DMS114 treated with DMSO at 0.1 percent for 48 hours (cell line): ENCODE results near the gene SYT1.
"Not testable (repeated sequence)": the region's sequence is repeated elsewhere in the genome, so short reads cannot be mapped to it uniquely, and the experiment has no call there.

Experiments used
- DNase-seq: peaks from one replicate; lab custom pipeline; 2025; ENCODE audit not compliant: unreplicated experiment; lab: John Stamatoyannopoulos, UW

SYT1 gene

DNA sequence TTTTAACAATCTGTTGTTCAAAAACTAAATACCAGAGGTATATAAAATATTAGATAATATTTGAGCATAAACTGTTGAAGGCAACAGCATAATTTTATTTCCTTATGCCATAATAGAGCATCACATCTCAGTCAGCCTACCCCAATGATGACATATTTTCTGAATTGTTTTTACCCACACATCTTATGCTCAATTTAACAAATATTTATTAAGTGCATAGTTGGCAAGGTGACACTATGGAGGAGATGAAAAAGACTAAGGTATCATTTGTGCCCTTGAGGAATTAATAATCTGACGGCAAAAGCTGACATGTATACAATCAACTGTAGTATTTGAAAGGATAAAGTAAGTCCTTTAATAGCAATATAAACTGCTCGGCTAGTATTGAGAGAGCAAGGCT lies 102.4 kb downstream of the SYT1 start:
- no peak for DNase-seq

DNA sequence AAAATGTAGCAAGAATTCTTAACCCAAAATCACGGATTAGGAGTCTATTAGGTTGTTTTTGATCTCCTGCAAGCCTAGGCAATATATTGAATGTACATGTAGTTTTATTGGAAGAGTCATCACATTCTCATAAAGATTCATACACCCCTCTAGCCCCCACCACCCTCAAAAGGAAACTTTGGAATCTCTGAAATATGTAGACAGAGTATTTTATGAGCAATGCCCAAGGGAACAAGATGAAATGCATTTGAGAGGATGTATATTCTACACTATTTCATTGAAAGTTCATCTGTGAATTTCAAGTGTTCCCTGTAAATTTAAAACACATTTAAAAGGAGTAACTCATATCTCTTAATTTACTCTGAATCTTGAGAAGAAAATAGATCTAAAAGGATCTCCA lies 103.7 kb downstream of the SYT1 start:
- DNase-seq, result no peak

DNA sequence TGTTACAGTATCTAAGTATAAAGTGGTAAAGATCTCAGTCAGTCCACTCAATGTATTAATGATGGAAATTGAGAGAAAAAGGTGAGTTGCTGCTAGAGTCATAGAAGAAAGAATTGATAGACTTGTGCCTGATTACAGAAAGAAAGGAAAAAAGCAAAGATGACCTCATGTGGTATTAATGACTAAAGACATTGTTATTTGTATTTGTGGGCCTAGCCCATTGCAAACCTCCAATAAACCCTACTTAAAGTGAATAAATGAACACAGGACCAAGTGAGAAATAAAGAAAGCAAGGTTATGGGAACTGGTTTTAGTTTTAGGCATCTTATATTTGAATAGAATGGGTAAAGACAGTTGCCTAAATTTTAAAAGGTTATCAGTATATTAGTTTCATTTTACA lies 105.5 kb downstream of the SYT1 start:
- no peak for DNase-seq

DNA sequence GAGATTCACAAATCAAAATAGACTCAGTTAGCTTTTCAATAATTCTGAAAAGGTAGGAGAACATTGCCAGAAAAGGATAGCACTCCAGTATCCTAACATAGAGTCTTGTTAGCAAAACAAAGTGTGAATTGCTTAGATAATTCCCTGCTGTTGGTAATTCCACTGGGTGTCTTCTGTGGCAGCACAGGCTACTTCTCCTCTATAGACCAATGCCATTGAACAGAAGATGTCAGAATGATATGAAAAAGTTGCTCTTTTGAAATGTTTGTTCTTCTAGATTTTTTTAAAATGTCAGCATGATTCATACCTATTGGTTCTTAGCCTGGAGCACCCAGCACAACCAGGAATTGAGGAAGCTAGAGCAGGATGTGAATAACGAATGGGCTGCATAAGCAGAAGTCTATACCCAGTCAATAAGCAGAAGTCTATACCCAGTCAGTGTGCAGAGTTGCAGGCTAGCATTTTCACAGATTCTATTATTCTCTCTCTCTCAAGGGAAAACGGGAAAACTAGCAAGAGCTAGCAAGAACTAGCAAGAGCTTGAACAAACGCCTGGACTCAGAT lies 112.8 kb downstream of the SYT1 start:
- no peak for DNase-seq

DNA sequence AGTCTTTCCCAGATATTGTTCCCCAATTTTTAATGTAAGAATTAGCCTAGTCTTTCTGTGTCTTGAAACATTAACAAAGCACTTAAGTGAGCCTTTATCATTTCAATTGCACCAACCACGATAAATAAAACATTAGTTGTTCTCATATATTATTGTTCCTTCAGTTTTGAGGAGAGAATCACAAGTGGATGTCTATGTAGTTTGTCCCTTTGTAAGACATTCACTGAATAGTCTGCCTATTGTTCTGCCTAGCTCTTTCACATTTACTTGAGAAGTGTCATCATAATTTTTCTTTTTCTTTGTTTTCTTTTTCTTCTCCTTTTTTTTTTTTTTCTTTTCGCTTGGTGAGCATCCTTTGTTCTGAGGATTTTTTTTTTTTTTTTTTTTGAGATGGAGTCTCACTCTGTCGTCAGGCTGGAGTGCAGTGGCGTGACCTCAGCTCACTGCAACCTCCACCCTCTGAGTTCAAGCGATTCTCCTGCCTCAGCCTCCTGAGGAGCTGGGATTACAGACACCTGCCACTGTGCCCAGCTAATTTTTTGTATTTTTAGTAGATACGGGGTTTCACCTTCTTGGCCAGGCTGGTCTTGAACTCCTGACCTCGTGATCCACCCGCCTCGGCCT lies 129.7 kb downstream of the SYT1 start:
- no peak for DNase-seq

DNA sequence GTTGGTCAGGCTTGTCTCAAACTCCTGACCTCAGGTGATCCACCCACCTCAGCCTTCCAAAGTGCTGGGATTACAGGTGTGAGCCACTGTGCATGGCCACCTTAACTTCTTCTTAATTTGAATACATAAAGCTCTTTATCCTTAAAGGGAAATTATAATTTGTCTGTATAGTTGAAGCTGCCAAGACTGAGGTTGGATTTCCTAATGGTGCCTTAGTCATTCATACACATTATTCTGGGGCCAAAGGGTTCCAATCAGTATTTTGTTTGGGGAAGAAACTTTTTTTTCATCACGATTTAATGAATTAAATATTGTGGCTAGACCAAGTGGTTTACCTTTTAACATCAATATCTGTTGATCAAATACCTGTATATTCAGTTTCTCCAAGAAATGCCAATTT lies 135.9 kb downstream of the SYT1 start:
- no peak for DNase-seq

DNA sequence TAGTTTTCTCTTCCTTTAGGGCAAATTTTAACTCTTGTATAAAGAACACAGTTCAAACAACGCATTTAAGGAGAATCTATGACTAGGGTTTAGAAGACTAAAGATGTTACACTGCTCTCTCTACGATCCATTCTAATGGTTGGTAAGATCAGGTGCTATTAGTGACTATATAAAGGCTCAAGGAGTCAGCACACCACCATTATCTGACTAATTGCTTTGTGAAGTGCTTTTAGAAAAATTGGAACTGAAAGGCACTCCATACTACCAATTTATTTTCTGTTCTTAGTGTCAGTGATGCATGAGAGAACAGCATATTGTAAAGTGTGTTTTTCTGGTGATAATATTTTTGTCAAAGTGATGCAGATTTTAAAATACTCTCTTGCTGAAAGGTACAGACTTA lies 136.8 kb downstream of the SYT1 start:
- DNase-seq, result no peak

DNA sequence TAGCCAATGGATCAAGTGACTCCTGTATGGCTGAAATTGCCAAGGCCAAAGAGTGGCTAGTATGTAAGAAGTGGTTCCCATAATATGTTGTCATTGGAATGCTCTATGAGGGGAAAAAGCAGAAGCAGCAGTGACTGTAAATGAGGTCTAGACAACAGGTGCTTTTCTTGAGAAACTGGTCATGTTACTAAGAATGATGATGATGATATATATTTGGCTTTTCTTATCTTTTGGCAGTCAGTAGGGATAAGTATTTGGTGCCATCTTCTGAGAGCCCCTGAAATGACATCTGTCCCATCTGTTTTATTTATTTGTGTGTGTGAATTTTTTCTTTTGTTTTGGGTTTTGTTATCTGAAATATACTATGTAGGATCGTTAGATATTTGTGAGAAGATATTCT lies 141.7 kb downstream of the SYT1 start:
- DNase-seq, result no peak

DNA sequence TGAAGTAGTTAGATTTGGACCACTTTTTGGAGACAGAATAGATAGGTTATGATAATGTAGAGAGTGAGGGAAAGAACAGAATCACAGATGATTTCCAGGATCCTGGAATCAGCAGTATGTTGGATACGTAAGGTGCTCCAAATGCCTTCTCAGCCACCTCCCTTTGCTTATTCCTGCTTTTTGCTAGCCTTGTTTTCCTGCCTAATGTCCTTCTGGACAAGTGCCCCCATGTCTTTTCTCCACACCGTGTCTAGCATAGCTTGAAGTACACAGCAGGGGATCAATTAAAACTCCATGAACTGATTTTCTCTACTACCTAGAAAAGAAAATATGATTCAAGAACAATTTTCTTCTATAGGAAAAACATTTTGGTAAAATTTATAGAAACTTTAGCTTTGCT lies 144.0 kb downstream of the SYT1 start:
- no peak for DNase-seq

DNA sequence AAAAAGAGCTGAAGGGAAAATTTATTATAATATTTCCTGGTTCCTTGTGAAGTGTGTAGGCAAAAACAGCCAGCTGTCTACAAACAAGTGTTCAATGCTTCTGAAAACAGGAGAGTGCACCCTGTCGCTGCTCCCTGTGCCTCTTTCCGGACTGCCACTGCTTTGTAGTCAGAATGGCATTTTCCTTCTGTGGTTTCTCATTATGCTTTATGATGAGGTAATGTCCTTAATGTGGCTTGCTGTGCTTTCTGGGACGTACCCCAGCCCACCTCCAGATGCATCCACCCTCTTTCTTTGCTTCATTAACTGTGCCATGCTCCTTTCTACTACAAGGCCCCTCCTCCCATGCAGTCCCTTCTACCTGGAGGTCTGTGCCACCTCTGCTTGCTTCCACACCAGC lies 148.1 kb downstream of the SYT1 start:
- DNase-seq, result no peak

DNA sequence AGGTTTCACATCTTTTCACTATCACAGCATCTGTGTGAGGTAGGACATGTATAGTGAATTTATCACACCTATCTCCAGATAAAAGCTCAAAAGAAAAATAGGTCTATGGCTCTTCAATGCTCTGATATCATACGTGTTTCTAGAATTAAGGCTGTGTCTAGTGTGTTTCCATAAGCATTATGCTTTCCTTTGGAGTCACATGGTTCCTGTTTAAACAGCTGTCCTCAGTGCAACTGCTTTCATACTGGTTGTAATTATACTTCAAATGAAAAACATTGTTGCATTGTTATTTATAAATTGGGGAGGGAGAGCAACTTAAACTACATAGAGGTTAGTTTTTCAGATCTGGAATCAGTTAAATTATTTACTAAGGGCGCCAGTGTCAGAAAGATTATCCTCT lies 151.6 kb downstream of the SYT1 start:
- DNase-seq, result no peak

DNA sequence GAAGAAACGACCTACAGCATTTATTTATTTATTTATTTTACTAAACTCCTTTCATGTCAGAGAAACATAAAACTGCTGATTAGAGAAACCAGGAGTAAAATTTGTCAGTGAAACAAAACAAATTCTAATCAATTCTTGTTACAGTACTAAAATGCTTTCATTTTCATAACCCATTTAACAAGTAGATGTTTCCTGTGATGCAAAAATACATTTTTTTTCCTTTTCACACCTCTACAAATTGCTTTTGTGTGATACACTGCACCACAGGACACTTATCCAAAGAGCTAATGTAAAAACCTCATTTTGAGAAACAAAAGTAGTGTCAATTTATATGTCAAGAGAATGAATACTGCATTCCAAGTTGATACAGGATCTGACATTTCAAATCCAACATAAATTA lies 155.1 kb downstream of the SYT1 start:
- no peak for DNase-seq

DNA sequence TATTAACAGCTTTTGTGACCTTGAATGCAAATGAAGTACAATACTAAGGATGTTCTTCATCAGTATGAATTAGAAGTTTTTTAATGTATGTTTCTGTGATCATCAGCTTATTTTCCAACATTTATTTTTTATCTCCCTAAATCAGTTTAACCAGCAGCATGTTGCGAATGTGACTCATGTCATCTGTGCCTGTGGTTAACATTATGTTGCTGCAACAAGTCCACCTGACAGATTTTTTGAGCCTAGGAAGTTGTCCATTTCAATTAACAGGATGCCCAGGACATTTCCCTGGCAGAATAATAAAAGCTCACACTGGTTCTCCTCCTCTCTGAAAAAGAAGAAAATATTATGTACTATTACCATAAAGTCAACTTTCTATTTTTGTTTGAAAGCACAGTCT lies 155.5 kb downstream of the SYT1 start:
- DNase-seq, result no peak

DNA sequence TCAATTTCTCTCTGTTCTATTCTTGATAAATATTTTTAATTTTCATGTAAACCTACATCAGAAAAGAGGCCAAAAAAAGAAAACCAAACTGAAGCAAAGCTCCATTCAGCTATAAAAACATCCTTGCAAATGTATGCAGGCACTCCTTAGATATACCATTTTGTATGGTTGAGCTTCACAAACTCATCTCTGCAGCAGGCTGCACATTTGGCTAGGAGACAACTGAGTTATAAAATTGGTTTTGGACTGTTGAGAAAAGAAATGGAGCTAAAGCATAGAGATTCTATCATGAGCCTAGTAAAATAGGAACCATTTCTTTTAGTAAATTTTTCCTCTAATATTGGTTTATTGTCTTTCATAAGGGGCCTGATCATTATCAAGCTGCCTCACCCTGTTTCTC lies 156.4 kb downstream of the SYT1 start:
- DNase-seq, result no peak

DNA sequence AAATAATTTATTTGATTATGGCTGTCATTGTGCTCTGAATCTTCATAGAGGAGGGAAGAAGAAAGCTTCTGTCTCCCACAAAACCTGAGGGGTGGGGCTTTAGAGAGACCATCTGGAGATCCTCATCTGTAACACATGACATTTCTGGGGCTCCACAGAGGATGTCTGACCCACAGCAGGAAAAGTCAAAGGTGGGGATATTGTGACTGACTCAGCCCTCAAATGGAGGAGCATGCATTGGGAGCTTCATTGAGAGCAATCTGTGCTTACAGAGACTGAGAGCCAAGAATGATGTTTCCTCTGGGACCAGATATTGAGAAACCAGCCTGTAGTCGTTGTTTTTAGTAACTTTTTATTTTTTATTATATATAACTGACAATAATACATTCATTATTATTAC lies 158.7 kb downstream of the SYT1 start:
- DNase-seq, result no peak

DNA sequence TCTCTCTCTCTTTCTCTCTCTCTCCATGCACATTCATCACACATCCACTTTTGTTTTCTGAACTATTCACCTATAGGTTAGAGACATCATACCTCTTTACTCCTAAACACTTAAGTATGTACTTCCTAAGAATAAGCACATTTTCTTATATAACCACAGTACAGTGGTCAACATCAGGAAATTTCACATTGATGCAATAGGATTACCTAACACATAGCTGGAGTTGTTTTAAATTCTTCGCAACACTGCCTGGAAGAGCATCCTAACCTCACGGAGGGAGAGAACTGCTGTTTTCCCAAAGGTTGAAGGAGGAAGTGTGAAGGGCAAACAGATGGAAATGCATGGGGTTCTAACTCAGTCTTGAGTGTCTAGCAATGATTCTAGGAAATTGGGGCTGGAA lies 159.2 kb downstream of the SYT1 start:
- no peak for DNase-seq

DNA sequence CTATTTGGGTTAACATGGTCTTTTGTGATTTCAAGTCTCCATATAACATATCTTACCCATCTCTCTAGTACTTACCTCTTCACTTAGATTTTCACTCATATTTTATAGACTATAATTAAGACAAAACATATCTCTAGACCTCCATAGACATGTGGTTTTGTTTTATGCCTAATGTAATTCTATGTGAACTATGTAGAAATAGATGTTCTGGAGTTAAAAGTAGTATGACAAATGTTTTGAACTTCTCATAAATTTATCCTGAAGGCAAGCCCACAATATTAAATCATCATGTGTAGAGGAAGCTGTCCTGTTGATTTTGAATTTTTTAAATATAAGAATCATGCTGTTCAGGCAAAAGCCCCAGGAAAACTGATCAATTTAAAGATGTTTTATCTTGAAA lies 169.2 kb downstream of the SYT1 start:
- no peak for DNase-seq

DNA sequence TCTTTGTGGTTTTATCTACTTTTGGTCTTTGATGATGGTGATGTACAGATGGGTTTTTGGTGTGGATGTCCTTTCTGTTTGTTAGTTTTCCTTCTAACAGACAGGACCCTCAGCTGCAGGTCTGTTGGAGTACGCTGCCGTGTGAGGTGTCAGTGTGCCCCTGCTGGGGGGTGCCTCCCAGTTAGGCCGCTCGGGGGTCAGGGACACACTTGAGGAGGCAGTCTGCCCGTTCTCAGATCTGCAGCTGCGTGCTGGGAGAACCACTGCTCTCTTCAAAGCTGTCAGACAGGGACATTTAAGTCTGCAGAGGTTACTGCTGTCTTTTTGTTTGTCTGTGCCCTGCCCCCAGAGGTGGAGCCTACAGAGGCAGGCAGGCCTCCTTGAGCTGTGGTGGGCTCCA lies 180.2 kb downstream of the SYT1 start:
- DNase-seq, result not testable (repeated sequence)

DNA sequence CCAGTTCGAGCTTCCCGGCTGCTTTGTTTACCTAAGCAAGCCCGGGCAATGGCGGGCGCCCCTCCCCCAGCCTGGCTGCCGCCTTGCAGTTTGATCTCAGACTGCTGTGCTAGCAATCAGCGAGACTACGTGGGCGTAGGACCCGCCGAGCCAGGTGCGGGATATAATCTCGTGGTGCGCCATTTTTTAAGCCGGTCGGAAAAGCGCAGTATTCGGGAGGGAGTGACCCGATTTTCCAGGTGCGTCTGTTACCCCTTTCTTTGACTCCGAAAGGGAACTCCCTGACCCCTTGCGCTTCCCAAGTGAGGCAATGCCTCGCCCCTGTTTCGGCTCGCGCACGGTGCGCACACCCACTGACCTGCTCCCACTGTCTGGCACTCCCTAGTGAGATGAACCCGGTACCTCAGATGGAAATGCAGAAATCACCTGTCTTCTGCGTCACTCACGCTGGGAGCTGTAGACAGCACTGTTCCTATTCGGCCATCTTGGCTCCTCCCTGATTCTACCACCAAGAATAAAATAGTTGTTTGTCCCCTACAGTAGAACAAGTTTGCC lies 180.7 kb downstream of the SYT1 start:
- not testable (repeated sequence) for DNase-seq

DNA sequence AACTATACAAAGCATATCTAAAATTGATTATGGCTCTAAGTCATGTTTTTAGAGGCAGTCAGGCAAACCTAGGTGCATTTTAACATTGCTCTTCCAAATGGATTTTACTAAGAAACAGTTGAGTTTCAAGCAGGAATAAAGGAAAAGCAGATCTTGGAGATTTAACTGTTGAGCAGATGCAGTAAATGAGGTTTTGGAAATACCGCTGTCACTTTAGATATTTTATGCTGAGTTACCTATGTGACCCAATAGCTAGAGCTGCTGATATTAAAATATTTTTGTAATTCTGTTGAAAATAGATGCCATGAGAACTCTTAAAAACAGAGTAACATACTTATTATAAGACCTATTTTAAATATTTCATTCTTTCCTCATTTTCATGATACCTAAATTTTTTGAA lies 181.4 kb downstream of the SYT1 start:
- no peak for DNase-seq

DNA sequence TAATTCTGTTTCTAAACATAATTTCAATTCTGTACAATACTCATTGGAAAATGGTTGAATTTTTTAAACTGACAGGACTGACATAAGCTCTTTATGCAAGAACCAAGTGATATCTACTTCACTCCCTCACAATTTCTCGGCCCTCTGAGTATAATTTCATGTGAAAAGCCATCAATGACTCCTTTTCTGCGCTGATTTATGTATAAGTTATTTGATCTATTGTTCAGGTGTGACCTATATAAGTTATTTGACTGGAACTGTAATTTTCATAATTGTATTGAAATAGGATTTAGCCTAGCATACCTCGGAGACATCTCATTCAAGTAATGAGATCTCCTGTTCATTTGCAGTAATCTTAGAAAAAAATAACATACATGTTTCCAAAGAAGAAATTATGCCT lies 184.4 kb downstream of the SYT1 start:
- no peak for DNase-seq

DNA sequence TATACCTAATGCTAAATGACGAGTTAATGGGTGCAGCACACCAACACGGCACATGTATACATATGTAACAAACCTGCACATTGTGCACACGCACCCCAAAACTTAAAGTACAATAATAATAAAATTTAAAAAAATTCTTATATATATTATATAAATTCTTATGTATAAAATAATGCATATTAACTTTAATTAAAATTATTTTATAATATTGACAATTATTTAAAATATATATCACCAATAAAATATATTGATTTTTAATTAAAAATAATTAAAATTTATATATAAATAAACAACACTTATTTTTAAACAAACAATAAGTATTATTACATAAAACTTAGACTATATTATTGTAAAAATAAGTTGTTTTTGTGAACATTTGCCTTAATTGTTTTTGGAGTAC lies 188.8 kb downstream of the SYT1 start:
- no peak for DNase-seq
